ENCODE data around the gene GGA3. TPM values are rescaled to one million over a fixed set of nuclear protein-coding genes. Genes with fewer than 3 reads are reported as not detected.

Gene GGA3
- total RNA-seq (2022) (90.2 and 94.4 TPM in 2 replicates), Bru-seq, nascent RNA (percentile 77 among the genes with signal in this experiment), BruChase-seq, experiment 1, labeled RNA remaining after a 2-hour chase (percentile 86 among the genes with signal in this experiment), BruChase-seq, experiment 2, labeled RNA remaining after a 6-hour chase (percentile 91 among the genes with signal in this experiment)
- long read RNA-seq, full-length matches to known transcripts, result 24 of 58 reads
- long read RNA-seq, partial matches to known transcripts, result 10 of 58 reads
- long read RNA-seq, other reads (novel, unspliced or antisense), result 24 of 58 reads

DNA sequence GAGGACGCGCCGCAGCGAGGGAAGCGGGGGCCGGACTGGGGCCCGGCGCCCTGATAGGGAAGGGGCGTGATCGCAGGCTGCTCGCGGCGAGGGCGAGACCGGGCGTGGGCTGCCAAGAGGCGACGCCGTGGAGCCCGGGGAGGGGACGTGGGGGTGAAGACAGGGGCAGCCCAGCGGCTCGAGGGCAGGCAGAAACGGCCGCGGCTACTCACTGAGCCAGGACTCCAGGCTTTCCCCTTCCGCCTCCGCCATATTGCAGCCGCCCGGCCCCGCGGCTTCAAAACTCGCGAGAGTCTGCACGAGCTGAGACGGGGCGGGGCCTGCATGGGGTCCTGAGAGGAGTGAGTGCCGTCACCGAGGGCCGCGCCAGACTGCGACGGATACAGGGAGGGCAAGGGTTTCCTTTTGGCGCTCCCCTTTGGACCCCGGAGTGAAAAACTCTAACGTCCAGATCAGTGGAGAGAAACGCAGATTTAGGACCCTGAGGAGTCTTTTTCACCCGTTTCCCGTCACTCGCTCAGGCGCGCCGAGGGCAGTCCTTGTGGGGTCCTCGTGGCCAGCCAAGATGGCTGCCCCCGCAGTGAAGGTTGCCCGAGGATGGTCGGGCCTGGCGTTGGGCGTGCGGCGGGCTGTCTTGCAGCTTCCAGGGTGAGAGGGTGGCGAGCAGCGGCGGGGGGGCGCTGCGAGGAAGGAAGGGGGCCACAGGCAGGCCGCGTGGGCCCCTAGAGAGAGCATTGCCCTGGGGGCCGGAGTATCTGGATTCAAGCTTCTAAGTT, at the start of gene GGA3, which contains the start of gene MRPS7:
Gene GGA3 (minus strand): TSS at position 271 of the 776 bp plus-strand sequence. CDS start 19 bp downstream, at position 252.
Gene MRPS7 (plus strand): TSS at position 544 of the 776 bp plus-strand sequence. CDS start 22 bp downstream, at position 566.
- Histone ChIP-seq H3K9me3 (no peaks in the 10 kb centered on the region), H3K4me3 (ENCODE audit: low read depth, low read length) (peak within 1 kb of the TSS; percentile 89), H3K4me1 (no peaks in the 10 kb centered on the region), H3K27me3 (replicated peaks; ENCODE audit: control insufficient read depth, insufficient read depth, low read length) (no peaks in the 10 kb centered on the region), H3K36me3 (ENCODE audit: control insufficient read depth, insufficient read depth, low read length) (peaks cover 5% of the 10 kb centered on the region)
- Mint-ChIP-seq H3K9me3 (ENCODE audit: unreplicated experiment) (no peaks in the 10 kb centered on the region), H3K36me3 (ENCODE audit: insufficient read depth, unreplicated experiment) (peaks cover 37% of the 10 kb centered on the region), H3K4me1 (ENCODE audit: low read depth, unreplicated experiment) (peaks cover 28% of the 10 kb centered on the region), H3K27me3 (ENCODE audit: insufficient read depth, unreplicated experiment) (no peaks in the 10 kb centered on the region), H3K27ac (ENCODE audit: unreplicated experiment) (peak within 1 kb of the TSS; percentile 100), H3K4me3 (ENCODE audit: unreplicated experiment) (peak within 1 kb of the TSS; percentile 97)
- CTCF ChIA-PET, result interaction anchor here (0.6 to 3.3 kb wide), 6 partner anchors 9 to 168 kb away, joined by 3 to 42 read pairs (median 8); partner anchors contain the start of genes MIF4GD and SLC25A19
- DNase-seq, result peak; percentile 95 to 97
- TF ChIP-seq CTCF (IDR thresholded peaks at IDR 0.05; ENCODE audit: insufficient read depth in 1 of 2, low read depth in 1 of 2, low read length in 1 of 2, severe bottlenecking in 1 of 2, unreplicated experiment in 1 of 2), result no peak
- intact Hi-C loops (cut with micrococcal nuclease; ENCODE audit: unreplicated experiment), result loop anchor here (2.0 kb wide), 1 partner anchor 27 kb away; the partner anchor contains the start of gene SLC25A19
- BruUV-seq (replicated peaks), result no TSS peak
- POLR2A ChIA-PET, result interaction anchor here (0.5 to 3.0 kb wide), 15 partner anchors 9 to 265 kb away, joined by 3 to 48 read pairs (median 3); partner anchors contain the start of genes GRB2, MIF4GD, SLC25A19 and SUMO2

GRCh38 chr17:75308732-75309629, 47.6 kb upstream of the GGA3 start:
- TF ChIP-seq CTCF (IDR thresholded peaks at IDR 0.05; ENCODE audit: insufficient read depth in 1 of 2, low read depth in 1 of 2, low read length in 1 of 2, severe bottlenecking in 1 of 2, unreplicated experiment in 1 of 2), result no peak
- Mint-ChIP-seq H3K4me1 (ENCODE audit: low read depth, unreplicated experiment) (peaks cover 34% of the 10 kb centered on the region), H3K27me3 (ENCODE audit: insufficient read depth, unreplicated experiment) (no peaks in the 10 kb centered on the region), H3K27ac (ENCODE audit: unreplicated experiment) (peak overlapping the region; percentile 96), H3K9me3 (ENCODE audit: unreplicated experiment) (no peaks in the 10 kb centered on the region), H3K36me3 (ENCODE audit: insufficient read depth, unreplicated experiment) (peaks cover 30% of the 10 kb centered on the region), H3K4me3 (ENCODE audit: unreplicated experiment) (peak overlapping the region; percentile 45)
- Histone ChIP-seq H3K9me3 (no peaks in the 10 kb centered on the region), H3K4me3 (ENCODE audit: low read depth, low read length) (no peak overlapping the region), H3K4me1 (peaks cover 25% of the 10 kb centered on the region), H3K27me3 (replicated peaks; ENCODE audit: control insufficient read depth, insufficient read depth, low read length) (no peaks in the 10 kb centered on the region; the same call in 1 of the 2 replicates), H3K36me3 (ENCODE audit: control insufficient read depth, insufficient read depth, low read length) (no peaks in the 10 kb centered on the region)
- intact Hi-C loops (cut with micrococcal nuclease; ENCODE audit: unreplicated experiment), result loop anchor here (2.0 kb wide), 1 partner anchor 20 kb away; the partner anchor contains the start of gene SLC25A19
- no TSS peak for BruUV-seq (replicated peaks)
- DNase-seq, result peak; percentile 73 to 87
- ChIA-PET CTCF (interaction anchor here (0.7 to 0.8 kb wide), 2 partner anchors 103 to 188 kb away, joined by 3 read pairs; no protein-coding TSS in a partner anchor), POLR2A (interaction anchor here (0.6 to 1.5 kb wide), 5 partner anchors 20 to 99 kb away, joined by 3 to 8 read pairs (median 6); partner anchors contain the start of genes GRB2 and SLC25A19)

Measured in Caco-2 (cell line).